A549 (cell line): Measurements from ENCODE around the gene RPS6KA3.
"Not testable (repeated sequence)": the region's sequence is repeated elsewhere in the genome, so short reads cannot be mapped to it uniquely, and the experiment has no call there.

Source experiments
- GATA3 ChIP-seq: IDR thresholded peaks from 2 replicates; pipeline ENCODE4 v1.6.1; 2012; ENCODE audit warnings: borderline replicate concordance
- HDAC2 ChIP-seq: fragments of 200-600 bp; sonication (generic); IDR thresholded peaks from 2 replicates; pipeline ENCODE4 v1.6.1; 2016
- MYC ChIP-seq: IDR thresholded peaks from 2 replicates; pipeline ENCODE4 v1.6.1; 2012; ENCODE audit warnings: mild to moderate bottlenecking, inconsistent platforms, low read length, improper control_type of control experiment, borderline replicate concordance
- NR3C1 ChIP-seq: fragments of >200 bp; sonication (Bioruptor Twin); formaldehyde crosslinking; IDR thresholded peaks from 3 replicates; pipeline ENCODE4 v1.6.1; 2017
- POLR2AphosphoS2 ChIP-seq: conservative IDR thresholded peaks from 2 replicates; pipeline ENCODE4 v1.6.1; 2012; ENCODE audit warnings: low read length, improper control_type of control experiment, inconsistent platforms
- TF ChIP-seq, protein P1 (sequence below): fragments of >200 bp; sonication (Bioruptor Twin); formaldehyde crosslinking; IDR thresholded peaks from 3 replicates; pipeline ENCODE4 v1.5.1; 2016
- TF ChIP-seq, protein P2 (sequence below): fragments of 450-650 bp; IDR thresholded peaks from 2 replicates; pipeline ENCODE4 v1.6.1; 2014; ENCODE audit warnings: antibody characterized with exemption

DNA sequence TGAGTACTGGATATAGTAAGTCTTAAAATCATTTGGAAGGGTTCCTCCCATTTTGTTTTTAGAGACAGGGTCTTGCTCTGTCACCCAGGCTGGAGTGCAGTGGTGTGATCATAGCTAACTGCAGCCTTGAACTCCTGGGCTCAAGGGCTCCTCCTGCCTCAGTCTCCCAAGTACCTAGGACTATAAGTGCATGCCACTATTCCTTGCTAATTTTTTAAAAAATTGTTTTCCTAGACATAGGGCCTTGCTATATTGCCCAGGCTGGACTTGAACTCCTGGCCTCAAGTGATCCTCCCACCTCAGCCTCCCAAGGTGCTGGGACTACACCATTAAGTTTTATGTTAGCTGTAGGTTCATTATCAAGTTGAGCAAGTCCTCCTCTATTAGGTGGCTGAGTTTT, 16.6 kb downstream of the RPS6KA3 start:
- TF ChIP-seq, protein P1, sequence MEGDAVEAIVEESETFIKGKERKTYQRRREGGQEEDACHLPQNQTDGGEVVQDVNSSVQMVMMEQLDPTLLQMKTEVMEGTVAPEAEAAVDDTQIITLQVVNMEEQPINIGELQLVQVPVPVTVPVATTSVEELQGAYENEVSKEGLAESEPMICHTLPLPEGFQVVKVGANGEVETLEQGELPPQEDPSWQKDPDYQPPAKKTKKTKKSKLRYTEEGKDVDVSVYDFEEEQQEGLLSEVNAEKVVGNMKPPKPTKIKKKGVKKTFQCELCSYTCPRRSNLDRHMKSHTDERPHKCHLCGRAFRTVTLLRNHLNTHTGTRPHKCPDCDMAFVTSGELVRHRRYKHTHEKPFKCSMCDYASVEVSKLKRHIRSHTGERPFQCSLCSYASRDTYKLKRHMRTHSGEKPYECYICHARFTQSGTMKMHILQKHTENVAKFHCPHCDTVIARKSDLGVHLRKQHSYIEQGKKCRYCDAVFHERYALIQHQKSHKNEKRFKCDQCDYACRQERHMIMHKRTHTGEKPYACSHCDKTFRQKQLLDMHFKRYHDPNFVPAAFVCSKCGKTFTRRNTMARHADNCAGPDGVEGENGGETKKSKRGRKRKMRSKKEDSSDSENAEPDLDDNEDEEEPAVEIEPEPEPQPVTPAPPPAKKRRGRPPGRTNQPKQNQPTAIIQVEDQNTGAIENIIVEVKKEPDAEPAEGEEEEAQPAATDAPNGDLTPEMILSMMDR = not testable (repeated sequence)
- TF ChIP-seq GATA3, NR3C1, MYC, HDAC2, POLR2AphosphoS2: not testable (repeated sequence)
- TF ChIP-seq, protein P2, sequence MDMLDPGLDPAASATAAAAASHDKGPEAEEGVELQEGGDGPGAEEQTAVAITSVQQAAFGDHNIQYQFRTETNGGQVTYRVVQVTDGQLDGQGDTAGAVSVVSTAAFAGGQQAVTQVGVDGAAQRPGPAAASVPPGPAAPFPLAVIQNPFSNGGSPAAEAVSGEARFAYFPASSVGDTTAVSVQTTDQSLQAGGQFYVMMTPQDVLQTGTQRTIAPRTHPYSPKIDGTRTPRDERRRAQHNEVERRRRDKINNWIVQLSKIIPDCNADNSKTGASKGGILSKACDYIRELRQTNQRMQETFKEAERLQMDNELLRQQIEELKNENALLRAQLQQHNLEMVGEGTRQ = not testable (repeated sequence)
